MM.1S (cell line): ENCODE data around the gene ZNF138.
"Not testable (repeated sequence)": the region's sequence is repeated elsewhere in the genome, so short reads cannot be mapped to it uniquely, and the experiment has no call there.

Experiments used
- DNase-seq: peaks from one replicate; pipeline ENCODE4 v3.0.0-alpha.2; 2015
- H2AFZ ChIP-seq: fragments of 300-600 bp; sonication (generic); 2 replicates; pipeline ENCODE4 v1.6.0; 2016; ENCODE audit warnings: antibody characterized with exemption, low read length
- H3F3A ChIP-seq: fragments of 300-600 bp; sonication (generic); 2 replicates; pipeline ENCODE4 v1.6.1; 2016; ENCODE audit warnings: mild to moderate bottlenecking, antibody characterized with exemption, low read length, moderate library complexity, mixed read lengths; ENCODE audit not compliant: insufficient read depth
- H3K27ac ChIP-seq: fragments of 300-600 bp; sonication (generic); 2 replicates; pipeline ENCODE4 v1.5.1; 2016; ENCODE audit warnings: mild to moderate bottlenecking, low read length
- H3K27me3 ChIP-seq: fragments of 300-600 bp; sonication (generic); replicated peaks from 2 replicates; pipeline ENCODE4 v1.6.0; 2016; ENCODE audit warnings: low read length; ENCODE audit not compliant: insufficient read depth
- H3K36me3 ChIP-seq: fragments of 300-600 bp; sonication (generic); replicated peaks from 2 replicates; pipeline ENCODE4 v1.6.1; 2016; ENCODE audit warnings: mild to moderate bottlenecking, low read length, mixed read lengths; ENCODE audit not compliant: insufficient read depth
- H3K4me1 ChIP-seq: fragments of 300-600 bp; sonication (generic); 2 replicates; pipeline ENCODE4 v1.6.1; 2016; ENCODE audit warnings: low read length, mixed read lengths
- H3K4me2 ChIP-seq: fragments of 300-600 bp; sonication (generic); 2 replicates; pipeline ENCODE4 v1.6.0; 2016; ENCODE audit warnings: low read depth, low read length
- H3K4me3 ChIP-seq: fragments of 300-600 bp; sonication (generic); 2 replicates; pipeline ENCODE4 v1.5.1; 2016; ENCODE audit warnings: low read length, mixed read lengths
- H3K79me2 ChIP-seq: fragments of 300-600 bp; sonication (generic); 2 replicates; pipeline ENCODE4 v1.6.1; 2016; ENCODE audit warnings: mixed run types, low read length, mixed read lengths
- H3K9ac ChIP-seq: fragments of 300-600 bp; sonication (generic); 2 replicates; pipeline ENCODE4 v1.6.1; 2016; ENCODE audit warnings: low read length, mixed read lengths
- H3K9me2 ChIP-seq: fragments of 300-600 bp; sonication (generic); replicated peaks from 2 replicates; pipeline ENCODE4 v1.6.1; 2016; ENCODE audit warnings: mild to moderate bottlenecking, low read length, mixed read lengths; ENCODE audit not compliant: insufficient read depth
- H3K9me3 ChIP-seq: fragments of 300-600 bp; sonication (generic); replicated peaks from 2 replicates; pipeline ENCODE4 v1.6.1; 2016; ENCODE audit warnings: mild to moderate bottlenecking, low read length, mixed read lengths; ENCODE audit not compliant: insufficient read depth
- H4K20me1 ChIP-seq: fragments of 300-600 bp; sonication (generic); 2 replicates; pipeline ENCODE4 v1.6.1; 2016; ENCODE audit warnings: mild to moderate bottlenecking, low read length, moderate library complexity, mixed read lengths; ENCODE audit not compliant: insufficient read depth
- EZH2 ChIP-seq: fragments of 300-600 bp; sonication (generic); optimal IDR thresholded peaks from 2 replicates; pipeline ENCODE3; 2017; ENCODE audit warnings: low read depth, mild to moderate bottlenecking, antibody characterized with exemption, low read length, mixed read lengths
- EZH2phosphoT487 ChIP-seq: fragments of 300-600 bp; sonication (generic); IDR thresholded peaks from 2 replicates; pipeline ENCODE4 v1.6.1; 2018; ENCODE audit warnings: antibody characterized with exemption, low read length
- TF ChIP-seq, protein P1 (sequence below): fragments of 300-600 bp; sonication (generic); IDR thresholded peaks from 2 replicates; pipeline ENCODE4 v1.5.1; 2016; ENCODE audit warnings: antibody characterized with exemption, low read length, mixed read lengths

ZNF138 gene

DNA sequence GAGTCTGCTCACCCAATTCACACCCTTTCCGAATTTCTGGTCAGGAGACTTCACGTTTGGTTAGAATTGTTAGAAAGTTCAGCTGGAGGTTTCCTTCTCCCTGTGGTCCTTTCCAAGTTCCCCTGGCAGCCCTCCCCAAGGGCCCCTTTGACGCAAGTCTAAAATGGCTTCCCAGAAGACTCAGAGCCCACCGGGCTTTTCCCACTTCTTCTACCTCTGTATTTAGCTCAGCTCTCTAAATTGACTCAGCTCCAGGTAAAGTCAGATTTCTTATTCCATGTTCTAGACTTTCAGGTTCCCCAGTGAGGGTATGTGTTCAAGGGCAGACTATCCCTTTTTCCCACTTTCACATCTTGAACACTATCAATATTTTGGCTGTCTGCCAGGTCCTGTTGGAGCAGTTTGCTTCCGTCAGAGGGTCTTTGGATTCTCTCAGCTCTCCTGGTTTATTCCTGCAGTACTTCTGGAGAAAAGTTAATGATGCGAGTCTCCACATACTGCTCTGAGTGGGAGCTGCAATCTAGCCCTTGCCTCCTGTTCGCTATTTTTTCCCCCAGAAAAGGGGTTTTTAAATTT is 55.8 kb downstream of the ZNF138 start:
- Histone ChIP-seq H3K27ac (no peak overlapping the region), H3K4me2 (no peak overlapping the region), H2AFZ (no peak overlapping the region), H3K4me3 (no peak overlapping the region), H3F3A (no peaks in the 10 kb centered on the region), H3K4me1 (no peaks in the 10 kb centered on the region), H4K20me1 (no peaks in the 10 kb centered on the region), H3K9me2 (no peaks in the 10 kb centered on the region), H3K27me3 (no peaks in the 10 kb centered on the region), H3K79me2 (no peaks in the 10 kb centered on the region), H3K9ac (no peak overlapping the region), H3K36me3 (no peaks in the 10 kb centered on the region), H3K9me3 (no peaks in the 10 kb centered on the region)
- no peak for DNase-seq
- no peak for TF ChIP-seq EZH2
- TF ChIP-seq, protein P1, sequence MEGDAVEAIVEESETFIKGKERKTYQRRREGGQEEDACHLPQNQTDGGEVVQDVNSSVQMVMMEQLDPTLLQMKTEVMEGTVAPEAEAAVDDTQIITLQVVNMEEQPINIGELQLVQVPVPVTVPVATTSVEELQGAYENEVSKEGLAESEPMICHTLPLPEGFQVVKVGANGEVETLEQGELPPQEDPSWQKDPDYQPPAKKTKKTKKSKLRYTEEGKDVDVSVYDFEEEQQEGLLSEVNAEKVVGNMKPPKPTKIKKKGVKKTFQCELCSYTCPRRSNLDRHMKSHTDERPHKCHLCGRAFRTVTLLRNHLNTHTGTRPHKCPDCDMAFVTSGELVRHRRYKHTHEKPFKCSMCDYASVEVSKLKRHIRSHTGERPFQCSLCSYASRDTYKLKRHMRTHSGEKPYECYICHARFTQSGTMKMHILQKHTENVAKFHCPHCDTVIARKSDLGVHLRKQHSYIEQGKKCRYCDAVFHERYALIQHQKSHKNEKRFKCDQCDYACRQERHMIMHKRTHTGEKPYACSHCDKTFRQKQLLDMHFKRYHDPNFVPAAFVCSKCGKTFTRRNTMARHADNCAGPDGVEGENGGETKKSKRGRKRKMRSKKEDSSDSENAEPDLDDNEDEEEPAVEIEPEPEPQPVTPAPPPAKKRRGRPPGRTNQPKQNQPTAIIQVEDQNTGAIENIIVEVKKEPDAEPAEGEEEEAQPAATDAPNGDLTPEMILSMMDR: no peak
- no peak for TF ChIP-seq EZH2phosphoT487

- Histone ChIP-seq H3K9me3 (no peaks in the 10 kb centered on the region), H3K9ac (no peak overlapping the region), H3F3A (no peaks in the 10 kb centered on the region), H3K27ac (no peak overlapping the region), H3K27me3 (no peaks in the 10 kb centered on the region), H2AFZ (no peak overlapping the region), H4K20me1 (no peaks in the 10 kb centered on the region), H3K4me1 (no peaks in the 10 kb centered on the region), H3K79me2 (no peaks in the 10 kb centered on the region), H3K36me3 (no peaks in the 10 kb centered on the region), H3K4me3 (no peak overlapping the region), H3K4me2 (no peak overlapping the region), H3K9me2 (no peaks in the 10 kb centered on the region)
- DNase-seq: no peak
- TF ChIP-seq EZH2: no peak
- TF ChIP-seq, protein P1: no peak
- TF ChIP-seq EZH2phosphoT487: no peak
These were observed 59.5 kb downstream of the ZNF138 start for GRCh38 chr7:64853679-64854078.

DNA sequence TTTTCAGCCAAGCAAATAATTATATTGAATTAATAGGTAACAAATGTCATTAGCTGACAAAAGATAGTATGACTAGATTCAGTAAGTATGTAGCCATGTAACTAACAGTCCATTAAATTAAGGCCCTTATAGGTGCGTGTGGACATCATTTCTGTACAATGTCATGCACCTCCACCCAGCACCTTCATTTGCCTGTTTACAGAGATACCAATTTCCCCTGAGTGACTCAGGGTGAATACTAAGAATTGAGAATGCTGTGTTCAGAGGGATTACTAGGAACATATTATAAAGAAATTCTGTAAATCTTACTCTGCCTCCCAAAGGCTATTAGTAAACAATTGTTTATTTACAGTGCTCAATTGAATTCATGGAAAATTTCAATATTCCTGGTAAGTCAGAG is 60.7 kb downstream of the ZNF138 start:
- no peak for TF ChIP-seq EZH2phosphoT487
- no peak for DNase-seq
- Histone ChIP-seq H3K79me2 (no peaks in the 10 kb centered on the region), H3K36me3 (no peaks in the 10 kb centered on the region), H2AFZ (no peak overlapping the region), H3F3A (no peaks in the 10 kb centered on the region), H3K4me2 (no peak overlapping the region), H3K4me1 (no peaks in the 10 kb centered on the region), H3K9me3 (no peaks in the 10 kb centered on the region), H3K9ac (no peak overlapping the region), H3K4me3 (no peak overlapping the region), H3K9me2 (no peaks in the 10 kb centered on the region), H4K20me1 (no peaks in the 10 kb centered on the region), H3K27me3 (no peaks in the 10 kb centered on the region), H3K27ac (no peak overlapping the region)

GRCh38 chr7:64863021-64863420 is 68.8 kb downstream of the ZNF138 start:
- Histone ChIP-seq H3K9ac (no peak overlapping the region), H3K9me3 (no peaks in the 10 kb centered on the region), H3K36me3 (no peaks in the 10 kb centered on the region), H3K9me2 (no peaks in the 10 kb centered on the region), H3K79me2 (no peaks in the 10 kb centered on the region), H3K4me1 (no peaks in the 10 kb centered on the region), H3K27ac (no peak overlapping the region), H3K4me2 (no peak overlapping the region), H4K20me1 (no peaks in the 10 kb centered on the region), H3F3A (no peaks in the 10 kb centered on the region), H2AFZ (no peak overlapping the region), H3K27me3 (no peaks in the 10 kb centered on the region), H3K4me3 (no peak overlapping the region)
- DNase-seq: no peak
- TF ChIP-seq, protein P1: no peak
- TF ChIP-seq EZH2 (no peak), EZH2phosphoT487 (no peak)

- H3K9me3 ChIP-seq, H3K4me1 ChIP-seq, DNase-seq, H3K4me3 ChIP-seq, H3K79me2 ChIP-seq, H4K20me1 ChIP-seq, H3K36me3 ChIP-seq, H3K9me2 ChIP-seq, H3F3A ChIP-seq, H3K9ac ChIP-seq, H3K4me2 ChIP-seq, H3K27me3 ChIP-seq, H3K27ac ChIP-seq, H2AFZ ChIP-seq: not testable (repeated sequence)
These were observed 69.3 kb downstream of the ZNF138 start for GRCh38 chr7:64863530-64863929.
